ENCODE measurements around the gene DNAH9.

Gene DNAH9

GRCh38 chr17:11730747-11731146 is 132.5 kb downstream of the DNAH9 start:
- Histone ChIP-seq H3K4me2 (ENCODE audit: low read length) (no peak overlapping the region), H3K36me3 (replicated peaks; ENCODE audit: low read depth, low read length) (no peaks in the 10 kb centered on the region), H3K4me1 (ENCODE audit: low read length) (no peaks in the 10 kb centered on the region), H3K79me2 (ENCODE audit: low read length) (no peaks in the 10 kb centered on the region), H3K9ac (ENCODE audit: low read length) (no peak overlapping the region), H3K27me3 (ENCODE audit: low read depth, low read length) (no peaks in the 10 kb centered on the region), H2AFZ (ENCODE audit: low read depth, low read length) (no peak overlapping the region), H3K9me3 (ENCODE audit: insufficient read depth, low read length) (no peaks in the 10 kb centered on the region), H4K20me1 (ENCODE audit: insufficient read depth, low read length) (no peaks in the 10 kb centered on the region), H3K27ac (ENCODE audit: low read length) (no peak overlapping the region), H3K4me3 (ENCODE audit: low read length) (no peak overlapping the region)
- TF ChIP-seq CTCF (IDR thresholded peaks at IDR 0.05; ENCODE audit: low read depth, low read length) (no peak), EZH2phosphoT487 (IDR thresholded peaks at IDR 0.05; ENCODE audit: low read depth) (no peak)

GRCh38 chr17:11736613-11737312 is 138.5 kb downstream of the DNAH9 start:
- Histone ChIP-seq H2AFZ (ENCODE audit: low read depth, low read length) (no peak overlapping the region), H3K27me3 (ENCODE audit: low read depth, low read length) (no peaks in the 10 kb centered on the region)
- TF ChIP-seq EZH2phosphoT487 (IDR thresholded peaks at IDR 0.05; ENCODE audit: low read depth) (no peak), CTCF (IDR thresholded peaks at IDR 0.05; ENCODE audit: low read depth, low read length) (no peak)

GRCh38 chr17:11737313-11737679 is 139.0 kb downstream of the DNAH9 start:
- no peaks in the 10 kb centered on the region for H4K20me1 ChIP-seq (ENCODE audit: insufficient read depth, low read length)
- no peaks in the 10 kb centered on the region for H3K9me3 ChIP-seq (ENCODE audit: insufficient read depth, low read length)
- H3K4me1 ChIP-seq (ENCODE audit: low read length), result no peaks in the 10 kb centered on the region
- H3K9ac ChIP-seq (ENCODE audit: low read length), result no peak overlapping the region
- H3K27me3 ChIP-seq (ENCODE audit: low read depth, low read length), result no peaks in the 10 kb centered on the region
- TF ChIP-seq EZH2phosphoT487 (IDR thresholded peaks at IDR 0.05; ENCODE audit: low read depth), result no peak
- no peak for TF ChIP-seq CTCF (IDR thresholded peaks at IDR 0.05; ENCODE audit: low read depth, low read length)
- H3K4me3 ChIP-seq (ENCODE audit: low read length), result no peak overlapping the region
- H2AFZ ChIP-seq (ENCODE audit: low read depth, low read length), result no peak overlapping the region
- no peak overlapping the region for H3K27ac ChIP-seq (ENCODE audit: low read length)
- H3K4me2 ChIP-seq (ENCODE audit: low read length), result no peak overlapping the region
- no peaks in the 10 kb centered on the region for H3K36me3 ChIP-seq (replicated peaks; ENCODE audit: low read depth, low read length)
- no peaks in the 10 kb centered on the region for H3K79me2 ChIP-seq (ENCODE audit: low read length)

More at GRCh38 chr17:11736613-11737312, 138.5 kb downstream of the DNAH9 start:
- Histone ChIP-seq H3K36me3 (replicated peaks; ENCODE audit: low read depth, low read length) (no peaks in the 10 kb centered on the region), H3K9me3 (ENCODE audit: insufficient read depth, low read length) (no peaks in the 10 kb centered on the region), H3K4me3 (ENCODE audit: low read length) (no peak overlapping the region), H3K4me2 (ENCODE audit: low read length) (no peak overlapping the region), H3K79me2 (ENCODE audit: low read length) (no peaks in the 10 kb centered on the region), H4K20me1 (ENCODE audit: insufficient read depth, low read length) (no peaks in the 10 kb centered on the region), H3K4me1 (ENCODE audit: low read length) (no peaks in the 10 kb centered on the region), H3K9ac (ENCODE audit: low read length) (no peak overlapping the region), H3K27ac (ENCODE audit: low read length) (no peak overlapping the region)

GRCh38 chr17:11738151-11738550 is 139.9 kb downstream of the DNAH9 start:
- Histone ChIP-seq H3K79me2 (ENCODE audit: low read length) (no peaks in the 10 kb centered on the region), H3K4me2 (ENCODE audit: low read length) (no peak overlapping the region), H4K20me1 (ENCODE audit: insufficient read depth, low read length) (no peaks in the 10 kb centered on the region), H3K27me3 (ENCODE audit: low read depth, low read length) (no peaks in the 10 kb centered on the region), H3K9me3 (ENCODE audit: insufficient read depth, low read length) (no peaks in the 10 kb centered on the region), H3K4me3 (ENCODE audit: low read length) (no peak overlapping the region), H3K36me3 (replicated peaks; ENCODE audit: low read depth, low read length) (no peaks in the 10 kb centered on the region), H3K4me1 (ENCODE audit: low read length) (no peaks in the 10 kb centered on the region), H3K9ac (ENCODE audit: low read length) (no peak overlapping the region), H2AFZ (ENCODE audit: low read depth, low read length) (no peak overlapping the region), H3K27ac (ENCODE audit: low read length) (no peak overlapping the region)
- TF ChIP-seq CTCF (IDR thresholded peaks at IDR 0.05; ENCODE audit: low read depth, low read length), result no peak
- no peak for TF ChIP-seq EZH2phosphoT487 (IDR thresholded peaks at IDR 0.05; ENCODE audit: low read depth)

All from OCI-LY3 (cell line).